ENCODE data around the gene EDN1.

Gene EDN1

DNA sequence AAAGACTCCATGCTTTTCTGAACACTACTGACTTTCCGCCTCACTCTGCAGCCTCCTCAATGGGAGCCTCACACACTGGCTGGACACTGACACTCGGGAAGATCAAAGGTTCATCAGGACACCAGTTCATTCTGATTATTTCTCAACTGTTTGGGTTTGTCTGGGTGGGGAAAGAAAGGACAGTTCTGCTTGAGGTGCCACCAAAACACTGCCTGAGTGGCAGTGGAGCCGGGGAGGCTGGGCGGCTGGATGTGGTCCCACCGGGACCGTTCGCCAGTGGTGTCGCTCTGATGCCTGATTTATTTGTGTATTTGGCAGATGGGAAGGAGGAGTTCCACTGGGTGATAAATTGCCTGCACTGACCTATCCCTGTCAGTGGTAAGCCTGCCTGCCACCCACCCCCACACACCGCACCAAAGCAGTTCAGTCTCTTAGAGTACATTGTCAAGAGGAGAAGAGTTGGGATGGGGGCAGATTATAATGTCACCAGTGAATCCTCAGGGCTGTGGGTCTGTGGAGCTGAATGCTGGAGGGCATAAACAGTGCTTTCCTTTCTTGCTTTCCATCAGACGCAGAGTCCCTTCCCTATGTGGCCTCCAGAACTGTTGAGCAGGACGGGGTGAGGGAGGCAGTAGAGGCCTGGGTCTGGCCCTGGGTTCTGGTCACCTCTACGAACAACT is 49.8 kb downstream of the EDN1 start:
- H3K27me3 ChIP-seq (ENCODE audit: control insufficient read depth in 1 of 2, insufficient read depth in 2 of 2, low read length in 2 of 2) = peaks cover 0 to 10% of the 10 kb centered on the region in 2 donors
- H3K9me3 ChIP-seq (ENCODE audit: control insufficient read depth in 2 of 2, low read length in 2 of 2) = no peaks in the 10 kb centered on the region
- no peak overlapping the region for H3K27ac ChIP-seq (ENCODE audit: low read length)
- no peak overlapping the region for H3K9ac ChIP-seq (ENCODE audit: low read length in 2 of 2)
- H3K4me3 ChIP-seq (ENCODE audit: low read length in 2 of 2) = no peak overlapping the region
- peaks cover 4% of the 10 kb centered on the region for H3K4me1 ChIP-seq (ENCODE audit: control insufficient read depth, insufficient read depth, low read length)
- H3K36me3 ChIP-seq (ENCODE audit: control insufficient read depth in 2 of 2, insufficient read depth in 2 of 2, low read length in 2 of 2) = no peaks in the 10 kb centered on the region

DNA sequence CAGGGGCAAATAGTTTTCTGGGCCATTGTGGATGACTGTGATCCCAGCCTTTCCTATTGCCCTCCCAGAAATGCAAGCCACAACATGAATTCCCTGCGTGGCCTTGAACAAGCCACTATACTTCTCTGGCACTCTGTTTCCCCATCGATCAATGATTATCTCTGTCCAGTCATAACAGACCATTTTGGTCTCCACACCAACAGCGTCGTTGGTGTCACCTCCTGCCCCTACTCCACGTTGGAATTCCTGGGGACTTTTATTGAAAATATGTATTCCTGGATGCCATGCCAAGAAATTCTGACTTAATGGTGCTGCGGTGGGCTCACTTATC is 50.3 kb downstream of the EDN1 start:
- H3K27ac ChIP-seq (ENCODE audit: low read length) = no peak overlapping the region
- H3K36me3 ChIP-seq (ENCODE audit: control insufficient read depth in 2 of 2, insufficient read depth in 2 of 2, low read length in 2 of 2) = no peaks in the 10 kb centered on the region
- H3K9me3 ChIP-seq (ENCODE audit: control insufficient read depth in 2 of 2, low read length in 2 of 2) = no peaks in the 10 kb centered on the region
- H3K4me3 ChIP-seq (ENCODE audit: low read length in 2 of 2) = no peak overlapping the region
- no peak overlapping the region for H3K9ac ChIP-seq (ENCODE audit: low read length in 2 of 2)
- H3K4me1 ChIP-seq (ENCODE audit: control insufficient read depth, insufficient read depth, low read length) = peaks cover 4% of the 10 kb centered on the region
- H3K27me3 ChIP-seq (ENCODE audit: control insufficient read depth in 1 of 2, insufficient read depth in 2 of 2, low read length in 2 of 2) = peaks cover 0 to 10% of the 10 kb centered on the region in 2 donors

DNA sequence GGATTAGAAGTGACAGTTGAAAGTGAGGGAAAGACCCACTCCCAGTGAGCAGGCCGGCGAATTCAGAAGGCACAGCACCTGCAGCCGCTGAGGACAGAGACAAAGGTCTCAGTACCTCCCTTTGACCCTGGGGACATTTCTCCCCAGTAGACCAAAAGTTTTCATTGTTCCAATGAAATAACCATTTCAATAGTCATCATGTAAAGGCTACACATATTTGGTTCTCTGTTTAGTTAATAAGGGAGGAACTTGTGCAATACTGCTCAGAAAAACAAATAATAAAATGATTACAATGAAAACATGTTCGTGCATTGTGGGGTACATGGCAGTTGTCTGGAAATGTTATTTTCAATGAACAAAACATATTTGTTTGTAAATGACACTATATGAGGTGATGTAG is 52.5 kb downstream of the EDN1 start:
- Histone ChIP-seq H3K36me3 (ENCODE audit: control insufficient read depth in 2 of 2, insufficient read depth in 2 of 2, low read length in 2 of 2) (no peaks in the 10 kb centered on the region), H3K27ac (ENCODE audit: low read length) (no peak overlapping the region), H3K27me3 (ENCODE audit: control insufficient read depth in 1 of 2, insufficient read depth in 2 of 2, low read length in 2 of 2) (peaks cover 0 to 10% of the 10 kb centered on the region in 2 donors), H3K9ac (ENCODE audit: low read length in 2 of 2) (no peak overlapping the region), H3K4me1 (ENCODE audit: control insufficient read depth, insufficient read depth, low read length) (no peaks in the 10 kb centered on the region), H3K4me3 (ENCODE audit: low read length in 2 of 2) (no peak overlapping the region), H3K9me3 (ENCODE audit: control insufficient read depth in 2 of 2, low read length in 2 of 2) (no peaks in the 10 kb centered on the region)

DNA sequence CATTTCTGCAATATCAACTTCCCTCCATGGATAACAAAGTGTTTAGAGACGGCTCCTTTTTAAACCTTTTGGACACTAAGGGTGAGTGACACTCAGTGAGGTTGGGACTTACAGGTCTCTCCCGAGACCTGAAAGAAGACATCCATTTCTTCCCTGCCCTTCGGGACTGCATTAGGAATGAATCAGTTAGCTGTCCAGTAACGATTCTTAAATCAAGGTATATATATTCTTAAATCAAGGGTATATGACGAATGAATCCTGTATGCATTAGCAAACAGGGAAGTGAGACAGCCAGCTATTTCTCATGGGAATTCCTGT is 52.9 kb downstream of the EDN1 start:
- Histone ChIP-seq H3K27me3 (ENCODE audit: control insufficient read depth in 1 of 2, insufficient read depth in 2 of 2, low read length in 2 of 2) (peaks cover 0 to 10% of the 10 kb centered on the region in 2 donors), H3K36me3 (ENCODE audit: control insufficient read depth in 2 of 2, insufficient read depth in 2 of 2, low read length in 2 of 2) (no peaks in the 10 kb centered on the region), H3K4me1 (ENCODE audit: control insufficient read depth, insufficient read depth, low read length) (no peaks in the 10 kb centered on the region), H3K4me3 (ENCODE audit: low read length in 2 of 2) (no peak overlapping the region), H3K27ac (ENCODE audit: low read length) (no peak overlapping the region), H3K9me3 (ENCODE audit: control insufficient read depth in 2 of 2, low read length in 2 of 2) (no peaks in the 10 kb centered on the region), H3K9ac (ENCODE audit: low read length in 2 of 2) (no peak overlapping the region)

DNA sequence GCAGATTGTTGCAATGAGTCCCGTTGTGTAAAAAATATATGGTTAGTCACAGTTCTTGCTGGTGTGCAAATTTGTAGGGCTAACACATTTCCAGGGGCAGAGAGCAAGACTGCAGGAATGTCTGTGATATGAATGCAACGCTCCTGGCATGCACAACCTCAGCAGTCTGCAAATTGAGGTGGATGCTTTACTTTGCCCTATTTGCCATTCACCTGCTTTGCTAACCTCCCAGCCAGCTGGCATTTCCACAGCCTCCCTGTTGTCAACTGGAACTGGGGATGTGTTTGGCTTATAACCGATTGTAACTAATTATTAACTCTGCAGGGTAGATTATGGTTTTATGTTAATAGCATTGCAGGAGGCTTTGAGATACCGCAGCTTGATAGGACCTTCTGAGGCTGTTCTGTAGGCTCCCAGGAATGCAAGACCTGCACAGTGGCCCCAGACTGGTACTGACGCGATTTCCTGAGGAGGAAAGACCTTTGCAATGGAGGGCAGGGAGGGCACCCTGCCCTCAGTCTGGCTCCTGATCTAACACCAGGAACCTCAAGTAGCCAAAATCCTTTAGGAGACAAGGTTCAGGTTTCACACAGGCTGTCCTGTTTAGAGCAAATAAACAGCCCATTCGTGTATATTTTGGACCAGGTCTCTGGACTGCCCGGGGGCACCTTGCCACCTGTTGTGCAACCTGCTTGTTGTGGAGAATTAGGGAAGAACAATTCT is 53.4 kb downstream of the EDN1 start:
- H3K4me3 ChIP-seq (ENCODE audit: low read length in 2 of 2) = no peak overlapping the region
- no peaks in the 10 kb centered on the region for H3K36me3 ChIP-seq (ENCODE audit: control insufficient read depth in 2 of 2, insufficient read depth in 2 of 2, low read length in 2 of 2)
- no peak overlapping the region for H3K27ac ChIP-seq (ENCODE audit: low read length)
- peaks cover 4% of the 10 kb centered on the region for H3K4me1 ChIP-seq (ENCODE audit: control insufficient read depth, insufficient read depth, low read length)
- no peak overlapping the region for H3K9ac ChIP-seq (ENCODE audit: low read length in 2 of 2)
- H3K9me3 ChIP-seq (ENCODE audit: control insufficient read depth in 2 of 2, low read length in 2 of 2) = no peaks in the 10 kb centered on the region
- peaks cover 0 to 10% of the 10 kb centered on the region in 2 donors for H3K27me3 ChIP-seq (ENCODE audit: control insufficient read depth in 1 of 2, insufficient read depth in 2 of 2, low read length in 2 of 2)

DNA sequence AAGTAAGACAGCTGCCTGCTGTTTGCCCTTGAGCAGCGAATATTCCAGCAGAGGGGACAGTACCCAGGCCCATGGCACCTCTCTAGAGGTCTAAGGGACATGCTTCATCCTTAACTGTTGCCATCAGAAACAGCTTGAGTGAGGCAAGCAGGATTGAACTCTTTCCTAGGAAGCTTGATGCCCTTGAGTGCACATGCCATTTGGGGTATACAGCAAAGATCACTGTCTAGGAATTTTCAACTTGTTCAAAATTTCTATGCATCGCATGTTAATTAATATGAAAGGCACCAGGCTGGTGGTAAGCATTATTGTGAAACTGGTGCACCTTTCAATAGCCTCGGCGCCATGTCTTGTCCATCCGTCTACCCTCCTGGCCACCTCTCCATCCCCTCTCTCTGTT is 54.1 kb downstream of the EDN1 start:
- H3K27ac ChIP-seq (ENCODE audit: low read length) = no peak overlapping the region
- H3K4me1 ChIP-seq (ENCODE audit: control insufficient read depth, insufficient read depth, low read length) = peaks cover 4% of the 10 kb centered on the region
- H3K9ac ChIP-seq (ENCODE audit: low read length in 2 of 2) = no peak overlapping the region
- H3K9me3 ChIP-seq (ENCODE audit: control insufficient read depth in 2 of 2, low read length in 2 of 2) = no peaks in the 10 kb centered on the region
- H3K4me3 ChIP-seq (ENCODE audit: low read length in 2 of 2) = no peak overlapping the region
- no peaks in the 10 kb centered on the region for H3K36me3 ChIP-seq (ENCODE audit: control insufficient read depth in 2 of 2, insufficient read depth in 2 of 2, low read length in 2 of 2)
- H3K27me3 ChIP-seq (ENCODE audit: control insufficient read depth in 1 of 2, insufficient read depth in 2 of 2, low read length in 2 of 2) = peaks cover 0 to 10% of the 10 kb centered on the region in 2 donors

DNA sequence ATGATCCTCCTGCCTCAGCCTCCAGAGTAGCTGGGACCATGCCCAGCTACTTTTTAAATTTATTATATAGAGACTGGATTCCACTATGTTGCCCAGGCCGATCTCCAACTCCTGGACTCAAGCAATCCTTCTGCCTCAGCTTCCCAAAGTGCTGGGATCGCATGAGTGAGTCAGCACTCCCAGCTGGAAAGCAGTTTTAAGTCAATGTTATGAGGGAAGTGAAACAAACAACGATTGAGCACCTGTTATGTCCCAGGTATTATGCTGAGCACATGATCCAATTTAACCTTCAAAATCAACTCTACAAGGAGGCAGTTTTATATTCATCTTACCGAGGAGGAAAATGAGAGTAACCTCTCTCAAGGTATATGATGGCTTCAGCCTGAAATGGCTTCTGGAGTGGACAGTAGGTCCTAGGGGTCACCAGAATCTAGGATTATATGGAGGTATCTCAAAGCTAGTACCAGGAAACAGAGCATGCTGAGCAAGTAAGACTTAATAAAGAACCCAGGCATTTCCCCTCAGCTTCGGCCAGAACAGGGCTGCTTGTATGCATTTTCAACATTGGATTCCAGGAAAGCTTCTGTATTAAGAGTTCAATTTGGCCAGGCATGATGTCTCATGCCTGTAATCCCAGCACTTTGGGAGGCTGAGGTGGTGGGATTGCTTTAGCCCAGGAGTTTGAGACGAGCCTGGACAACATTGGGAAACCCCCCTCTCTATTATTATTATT is 55.0 kb downstream of the EDN1 start:
- no peaks in the 10 kb centered on the region for H3K36me3 ChIP-seq (ENCODE audit: control insufficient read depth in 2 of 2, insufficient read depth in 2 of 2, low read length in 2 of 2)
- no peak overlapping the region for H3K27ac ChIP-seq (ENCODE audit: low read length)
- H3K4me1 ChIP-seq (ENCODE audit: control insufficient read depth, insufficient read depth, low read length) = peaks cover 4% of the 10 kb centered on the region
- H3K9me3 ChIP-seq (ENCODE audit: control insufficient read depth in 2 of 2, low read length in 2 of 2) = no peaks in the 10 kb centered on the region
- no peak overlapping the region for H3K9ac ChIP-seq (ENCODE audit: low read length in 2 of 2)
- H3K4me3 ChIP-seq (ENCODE audit: low read length in 2 of 2) = no peak overlapping the region
- H3K27me3 ChIP-seq (ENCODE audit: control insufficient read depth in 1 of 2, insufficient read depth in 2 of 2, low read length in 2 of 2) = peaks cover 0 to 10% of the 10 kb centered on the region in 2 donors

DNA sequence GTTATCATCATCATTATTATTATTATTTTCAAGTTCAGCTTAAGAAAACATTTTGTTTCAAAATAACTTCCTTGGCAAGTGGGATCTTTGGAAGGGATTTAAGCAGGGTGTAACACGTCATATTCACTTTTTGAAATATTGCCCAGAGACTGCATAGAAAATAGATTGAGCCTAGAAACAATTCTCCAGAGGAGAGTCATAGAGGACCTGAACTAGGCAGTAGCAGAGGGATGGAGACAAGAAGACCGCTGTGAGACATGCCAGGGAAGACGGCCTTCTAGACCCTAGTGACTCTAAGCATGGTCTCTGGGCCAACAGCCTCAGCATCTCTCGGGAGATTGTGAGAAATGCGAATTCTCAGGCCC is 55.5 kb downstream of the EDN1 start:
- Histone ChIP-seq H3K9ac (ENCODE audit: low read length in 2 of 2) (no peak overlapping the region), H3K36me3 (ENCODE audit: control insufficient read depth in 2 of 2, insufficient read depth in 2 of 2, low read length in 2 of 2) (no peaks in the 10 kb centered on the region), H3K4me1 (ENCODE audit: control insufficient read depth, insufficient read depth, low read length) (peaks cover 4% of the 10 kb centered on the region), H3K27ac (ENCODE audit: low read length) (no peak overlapping the region), H3K27me3 (ENCODE audit: control insufficient read depth in 1 of 2, insufficient read depth in 2 of 2, low read length in 2 of 2) (peaks cover 0 to 8% of the 10 kb centered on the region in 2 donors), H3K4me3 (ENCODE audit: low read length in 2 of 2) (no peak overlapping the region), H3K9me3 (ENCODE audit: control insufficient read depth in 2 of 2, low read length in 2 of 2) (no peaks in the 10 kb centered on the region)
